MCF 10A (cell line): ENCODE measurements around the gene CLIC2. TPM values are rescaled to one million over a fixed set of nuclear protein-coding genes. Genes with fewer than 3 reads are reported as not detected.
A peak's percentile ranks its signal among the peaks of the same experiment; 100 is the strongest.

ENCODE experiments used
- BruUV-seq: library from RNA; stranded (reverse); fragments of 400-500 nt; replicated peaks from 2 replicates; lab custom pipeline; 2021; lab: Mats Ljungman, UMichigan
- CTCF ChIA-PET: fragments of 300-600 bp; sonication (Branson Sonifier 250); formaldehyde crosslinking; extraction: SDS; loops from one replicate; lab custom pipeline; 2021; ENCODE audit warnings: antibody characterized with exemption, inconsistent platforms; lab: Yijun Ruan, JAX
- POLR2A ChIA-PET: fragments of 300-600, 350-650 bp; sonication (Branson Sonifier 250); formaldehyde crosslinking; extraction: SDS; loops from one replicate; lab custom pipeline; 2020; ENCODE audit warnings: antibody characterized with exemption, inconsistent platforms; lab: Yijun Ruan, JAX
- DNase-seq: peaks from one replicate; pipeline ENCODE4 v3.0.0-alpha.2; 2018; ENCODE audit not compliant: unreplicated experiment
- H3K27ac Mint-ChIP-seq: one replicate; pipeline ENCODE4 v1.8.0; 2022; ENCODE audit warnings: mild to moderate bottlenecking, low read depth, mixed read lengths; ENCODE audit not compliant: unreplicated experiment
- H3K27me3 Mint-ChIP-seq: one replicate; pipeline ENCODE4 v1.8.0; 2022; ENCODE audit warnings: mixed read lengths; ENCODE audit not compliant: insufficient read depth, unreplicated experiment
- H3K36me3 Mint-ChIP-seq: one replicate; pipeline ENCODE4 v1.8.0; 2022; ENCODE audit warnings: mild to moderate bottlenecking, moderate library complexity, mixed read lengths; ENCODE audit not compliant: insufficient read depth, unreplicated experiment
- H3K4me1 Mint-ChIP-seq: one replicate; pipeline ENCODE4 v1.8.0; 2022; ENCODE audit warnings: mixed read lengths; ENCODE audit not compliant: insufficient read depth, unreplicated experiment
- H3K4me3 Mint-ChIP-seq: one replicate; pipeline ENCODE4 v1.8.0; 2022; ENCODE audit warnings: mild to moderate bottlenecking, moderate library complexity, mixed read lengths; ENCODE audit not compliant: unreplicated experiment
- H3K9me3 Mint-ChIP-seq: one replicate; pipeline ENCODE4 v1.8.0; 2022; ENCODE audit warnings: mixed read lengths; ENCODE audit not compliant: unreplicated experiment
- CTCF ChIP-seq: fragments of 200-600 bp; IDR thresholded peaks from one replicate; pipeline ENCODE4 v1.8.0; 2022; ENCODE audit warnings: antibody characterized with exemption, mild to moderate bottlenecking; ENCODE audit not compliant: unreplicated experiment
- intact Hi-C: fragments of 100-400 bp; cut with micrococcal nuclease; formaldehyde crosslinking; loops from 2 replicates; pipeline ENCODE4 v1.14.1; 2022
- total RNA-seq: library from RNA; stranded (reverse); gene quantifications from 2 replicates; pipeline ENCODE4 v1.2.3, GENCODE V29; 2022

Gene CLIC2
- total RNA-seq, 1 experiment from 2014 or later: 6.0 TPM

- no peak for DNase-seq
- POLR2A ChIA-PET: no interaction called here
- no peaks in the 10 kb centered on the region for H3K4me1 Mint-ChIP-seq
- CTCF ChIA-PET: interaction anchor here (0.5 kb wide), 1 partner anchor 249 kb away, joined by 3 read pairs; no protein-coding TSS in a partner anchor
- intact Hi-C loops: no loop called here
- no peak for TF ChIP-seq CTCF
- BruUV-seq: no TSS peak
- H3K9me3 Mint-ChIP-seq: peaks cover 13% of the 10 kb centered on the region
- no peaks in the 10 kb centered on the region for H3K36me3 Mint-ChIP-seq
- H3K27ac Mint-ChIP-seq: no peak overlapping the region
- no peak overlapping the region for H3K4me3 Mint-ChIP-seq
- no peaks in the 10 kb centered on the region for H3K27me3 Mint-ChIP-seq
These were observed 86.9 kb downstream of the CLIC2 start for GRCh38 chrX:155247497-155247896.

GRCh38 chrX:155246748-155247147 lies 87.7 kb downstream of the CLIC2 start:
- Mint-ChIP-seq H3K36me3 (no peaks in the 10 kb centered on the region), H3K27ac (no peak overlapping the region), H3K27me3 (no peaks in the 10 kb centered on the region), H3K9me3 (peaks cover 13% of the 10 kb centered on the region), H3K4me3 (no peak overlapping the region), H3K4me1 (no peaks in the 10 kb centered on the region)
- CTCF ChIA-PET: no interaction called here
- POLR2A ChIA-PET: no interaction called here
- no TSS peak for BruUV-seq
- DNase-seq: no peak
- intact Hi-C loops: no loop called here
- TF ChIP-seq CTCF: no peak

- ChIA-PET POLR2A (interaction anchor here (1.0 kb wide), 1 partner anchor 14 kb away, joined by 3 read pairs; no protein-coding TSS in a partner anchor), CTCF (no interaction called here)
- H3K27ac Mint-ChIP-seq: no peak overlapping the region
- no peaks in the 10 kb centered on the region for H3K9me3 Mint-ChIP-seq
- BruUV-seq: no TSS peak
- peak; percentile 21 for DNase-seq
- H3K4me3 Mint-ChIP-seq: no peak overlapping the region
- H3K36me3 Mint-ChIP-seq: peaks cover 21% of the 10 kb centered on the region
- no peaks in the 10 kb centered on the region for H3K27me3 Mint-ChIP-seq
- TF ChIP-seq CTCF: no peak
- H3K4me1 Mint-ChIP-seq: no peaks in the 10 kb centered on the region
- intact Hi-C loops: no loop called here
These were observed 92.1 kb downstream of the CLIC2 start for GRCh38 chrX:155242300-155242699.

GRCh38 chrX:155237719-155238118 lies 96.7 kb downstream of the CLIC2 start:
- CTCF ChIA-PET: interaction anchor here (0.7 kb wide), 1 partner anchor 144 kb away, joined by 3 read pairs; no protein-coding TSS in a partner anchor
- no peak for TF ChIP-seq CTCF
- H3K27ac Mint-ChIP-seq: peak overlapping the region; percentile 32
- no peaks in the 10 kb centered on the region for H3K27me3 Mint-ChIP-seq
- no peaks in the 10 kb centered on the region for H3K4me1 Mint-ChIP-seq
- BruUV-seq: no TSS peak
- peaks cover 41% of the 10 kb centered on the region for H3K36me3 Mint-ChIP-seq
- POLR2A ChIA-PET: no interaction called here
- intact Hi-C loops: no loop called here
- H3K9me3 Mint-ChIP-seq: no peaks in the 10 kb centered on the region
- no peak for DNase-seq
- H3K4me3 Mint-ChIP-seq: no peak overlapping the region
